ENCODE measurements around the gene IP6K2.
"Not testable (repeated sequence)": the region's sequence is repeated elsewhere in the genome, so short reads cannot be mapped to it uniquely, and the experiment has no call there.

IP6K2 gene

DNA sequence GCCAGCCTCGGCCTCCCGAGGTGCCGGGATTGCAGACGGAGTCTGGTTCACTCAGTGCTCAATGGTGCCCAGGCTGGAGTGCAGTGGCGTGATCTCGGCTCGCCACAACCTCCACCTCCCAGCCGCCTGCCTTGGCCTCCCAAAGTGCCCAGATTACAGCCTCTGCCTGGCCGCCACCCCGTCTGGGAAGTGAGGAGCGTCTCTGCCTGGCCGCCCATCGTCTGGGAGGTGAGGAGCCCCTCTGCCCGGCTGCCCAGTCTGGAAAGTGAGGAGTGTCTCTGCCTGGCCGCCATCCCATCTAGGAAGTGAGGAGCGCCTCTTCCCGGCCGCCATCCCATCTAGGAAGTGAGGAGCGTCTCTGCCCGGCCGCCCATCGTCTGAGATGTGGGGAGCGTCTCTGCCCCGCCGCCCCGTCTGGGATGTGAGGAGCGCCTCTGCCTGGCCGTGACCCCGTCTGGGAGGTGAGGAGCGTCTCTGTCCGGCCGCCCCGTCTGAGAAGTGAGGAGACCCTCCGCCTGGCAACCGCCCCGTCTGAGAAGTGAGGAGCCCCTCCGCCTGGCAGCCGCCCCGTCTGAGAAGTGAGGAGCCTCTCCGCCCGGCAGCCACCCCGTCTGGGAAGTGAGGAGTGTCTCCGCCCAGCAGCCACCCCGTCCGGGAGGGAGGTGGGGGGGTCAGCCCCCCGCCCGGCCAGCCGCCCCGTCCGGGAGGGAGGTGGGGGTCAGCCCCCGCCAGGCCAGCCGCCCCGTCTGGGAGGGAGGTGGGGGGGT lies 16.9 kb upstream of the IP6K2 start:
- not testable (repeated sequence) for DNase-seq (ENCODE audit: low read depth in 2 of 2)

DNA sequence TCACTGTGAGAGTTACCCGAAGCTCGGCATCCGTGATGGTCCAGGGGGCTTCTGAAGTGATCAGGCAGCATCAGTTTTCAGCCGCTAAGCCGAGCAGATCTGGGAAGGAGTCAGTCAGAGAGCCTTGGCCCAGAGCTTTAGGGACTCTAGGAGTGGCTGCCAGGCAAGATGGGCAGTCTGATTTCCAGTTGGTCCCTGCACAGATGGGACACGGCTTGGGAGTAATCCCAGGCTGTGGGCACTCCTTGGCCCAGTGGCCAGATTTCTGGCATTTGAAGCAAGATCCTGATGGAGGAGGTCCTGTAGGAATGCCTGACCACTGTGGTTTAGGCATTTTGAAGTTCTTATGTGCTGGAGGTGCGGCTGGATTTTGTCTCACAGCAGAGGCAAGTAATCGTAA lies 10.5 kb upstream of the IP6K2 start:
- no peak for DNase-seq (ENCODE audit: low read depth in 2 of 2)

- DNase-seq (ENCODE audit: low read depth in 2 of 2): not testable (repeated sequence)
Observed at GRCh38 chr3:48725185-48725855, 8.3 kb upstream of the IP6K2 start.

DNA sequence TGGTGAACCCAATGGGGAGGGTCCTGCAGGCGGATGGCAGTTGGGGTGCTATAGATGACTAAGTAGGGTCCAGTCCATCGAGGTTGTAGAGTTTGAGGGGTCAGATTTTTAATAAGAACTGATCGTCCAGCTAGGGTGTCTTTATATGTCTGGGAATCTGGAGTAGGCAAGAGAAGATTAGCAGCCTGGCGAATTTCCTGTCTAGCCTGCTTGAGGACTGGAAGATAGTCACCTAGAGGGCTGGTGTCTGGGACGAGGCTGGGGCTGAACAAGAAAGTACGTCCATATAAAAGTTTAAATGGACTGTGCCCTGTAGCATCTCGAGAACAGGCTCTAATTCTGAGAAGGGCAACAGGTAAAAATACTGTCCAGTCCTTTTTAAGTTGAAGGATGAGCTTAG lies 6.7 kb upstream of the IP6K2 start:
- DNase-seq (ENCODE audit: low read depth in 2 of 2): no peak

DNA sequence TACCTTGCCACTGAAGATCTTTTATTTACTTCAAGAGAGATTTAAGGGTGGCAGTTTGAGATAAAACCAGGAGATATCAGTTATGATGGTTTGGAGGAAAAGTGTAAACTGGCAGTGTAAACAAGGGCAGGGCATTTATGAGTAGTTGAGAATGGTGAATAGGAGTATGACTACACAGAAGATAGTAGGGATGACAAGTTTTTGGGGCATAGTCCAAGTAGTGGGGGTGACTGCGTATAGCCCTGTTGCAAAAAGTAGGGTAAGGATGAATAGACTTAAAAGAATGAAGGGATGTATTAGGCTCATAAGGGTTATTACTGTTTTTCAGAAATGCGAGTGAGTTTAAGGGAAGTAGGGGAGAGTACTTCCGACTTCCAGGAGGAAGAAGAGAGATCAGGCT lies 6.3 kb upstream of the IP6K2 start:
- DNase-seq (ENCODE audit: low read depth in 2 of 2): not testable (repeated sequence)

- DNase-seq (ENCODE audit: low read depth in 2 of 2): no peak
Observed at GRCh38 chr3:48716508-48716981, 476 bp downstream of the IP6K2 start.

DNA sequence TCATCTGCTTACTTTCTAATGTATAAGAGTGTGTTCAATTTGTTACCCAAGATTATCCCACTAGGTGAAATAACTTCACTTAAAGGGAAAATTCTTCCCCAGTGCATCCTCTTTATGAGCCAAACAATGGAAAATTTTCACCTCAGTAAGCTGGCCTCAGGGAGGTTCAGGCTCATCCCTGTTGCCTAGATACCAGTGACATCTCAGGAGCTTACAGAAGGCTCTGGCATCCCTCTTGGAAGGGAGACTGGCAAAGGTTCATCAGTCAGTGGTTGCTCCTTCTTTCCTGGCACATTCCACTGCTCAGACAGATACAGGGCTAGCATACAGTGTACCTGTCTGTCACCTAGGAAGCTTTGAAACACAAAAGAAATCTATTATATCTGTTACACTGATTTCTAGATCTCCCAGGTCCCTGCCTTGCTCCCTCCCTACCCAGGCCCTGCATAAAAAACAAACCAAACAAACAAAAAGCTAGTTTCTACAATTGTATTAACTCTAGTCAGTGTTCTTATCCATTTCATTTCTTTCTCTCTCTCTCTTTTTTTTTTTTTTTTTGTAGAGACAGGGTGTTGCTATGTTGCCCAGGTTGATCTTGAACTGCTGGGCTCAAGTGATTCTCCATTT lies 1.7 kb downstream of the IP6K2 start:
- DNase-seq (ENCODE audit: low read depth in 2 of 2): no peak

DNA sequence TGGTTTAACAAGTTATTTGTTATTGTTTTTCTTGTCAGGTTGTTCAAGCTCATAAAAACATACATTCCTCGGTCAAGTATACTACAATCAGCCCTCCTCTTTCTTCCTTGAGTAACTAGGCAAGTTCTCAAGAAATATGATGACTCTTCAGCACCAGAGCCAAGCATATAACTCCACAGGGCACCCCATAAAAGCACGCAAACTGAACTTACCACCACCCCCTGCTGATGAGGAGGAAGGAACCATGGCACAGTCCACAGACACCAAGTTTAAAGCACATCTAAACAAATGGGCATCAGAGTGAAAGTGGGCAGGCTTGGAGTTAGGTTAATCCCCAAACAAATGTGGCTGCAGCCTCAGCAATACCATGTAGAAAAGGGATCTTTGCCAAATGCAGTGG lies 5.3 kb downstream of the IP6K2 start:
- DNase-seq (ENCODE audit: low read depth in 2 of 2): no peak

GRCh38 chr3:48709051-48709461 lies 8.0 kb downstream of the IP6K2 start:
- no peak for DNase-seq (ENCODE audit: low read depth in 2 of 2)

- no peak for DNase-seq (ENCODE audit: low read depth in 2 of 2)
Observed at GRCh38 chr3:48708481-48708889, 8.5 kb downstream of the IP6K2 start.

GRCh38 chr3:48707157-48707556 lies 9.9 kb downstream of the IP6K2 start:
- DNase-seq (ENCODE audit: low read depth in 2 of 2): no peak

DNA sequence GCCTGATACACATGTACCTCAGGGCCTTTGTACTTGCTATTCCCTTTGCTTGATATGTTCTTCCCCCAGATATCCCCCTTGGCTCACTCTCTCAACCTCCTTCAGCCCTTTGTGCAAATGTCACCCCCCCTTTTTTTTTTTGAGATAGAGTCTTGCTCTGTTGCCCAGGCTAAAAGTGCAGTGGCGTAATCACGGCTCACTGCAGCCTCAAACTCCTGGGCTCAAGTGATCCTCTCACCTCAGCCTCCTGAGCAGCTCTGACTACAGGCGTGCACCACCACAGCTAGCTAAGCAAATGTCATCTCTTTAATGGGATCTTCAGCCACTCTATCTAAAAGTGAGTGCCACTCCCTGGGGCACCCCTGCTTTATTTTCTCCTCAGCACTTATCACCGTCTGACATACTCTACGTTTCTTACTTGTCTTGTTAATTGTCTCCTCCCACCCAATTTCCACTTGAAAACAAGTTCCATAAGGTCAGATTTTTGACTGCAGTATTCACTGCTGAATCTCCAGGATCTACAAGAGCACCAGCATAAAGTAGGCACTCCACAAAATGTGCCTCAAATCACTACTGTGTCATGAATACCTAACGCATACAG lies 14.6 kb downstream of the IP6K2 start:
- DNase-seq (ENCODE audit: low read depth in 2 of 2): no peak

GRCh38 chr3:48700731-48701405 lies 16.2 kb downstream of the IP6K2 start:
- DNase-seq (ENCODE audit: low read depth in 2 of 2): no peak

GRCh38 chr3:48698891-48699290 lies 18.1 kb downstream of the IP6K2 start:
- DNase-seq (ENCODE audit: low read depth in 2 of 2): no peak

- DNase-seq (ENCODE audit: low read depth in 2 of 2): no peak
Observed at GRCh38 chr3:48697952-48698351, 19.1 kb downstream of the IP6K2 start.

DNA sequence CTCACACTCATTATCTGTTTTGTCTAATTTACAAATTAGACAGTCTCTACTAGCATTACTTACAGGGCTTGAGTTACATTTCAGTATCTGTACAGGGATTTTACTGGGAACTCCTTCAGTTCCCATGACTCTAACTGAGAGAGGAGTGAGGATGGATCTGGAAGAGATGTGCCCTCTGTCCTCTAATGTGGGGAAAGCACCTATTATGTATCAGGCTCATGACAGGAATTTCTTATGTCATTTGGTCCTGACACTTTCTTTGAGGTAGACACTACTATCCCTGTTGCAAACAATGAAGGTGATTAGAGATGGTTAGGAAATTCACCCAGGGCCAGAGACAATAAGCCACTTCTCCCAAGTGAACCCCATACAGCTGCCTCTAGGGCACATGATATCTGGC lies 20.4 kb downstream of the IP6K2 start:
- DNase-seq (ENCODE audit: low read depth in 2 of 2): no peak

DNA sequence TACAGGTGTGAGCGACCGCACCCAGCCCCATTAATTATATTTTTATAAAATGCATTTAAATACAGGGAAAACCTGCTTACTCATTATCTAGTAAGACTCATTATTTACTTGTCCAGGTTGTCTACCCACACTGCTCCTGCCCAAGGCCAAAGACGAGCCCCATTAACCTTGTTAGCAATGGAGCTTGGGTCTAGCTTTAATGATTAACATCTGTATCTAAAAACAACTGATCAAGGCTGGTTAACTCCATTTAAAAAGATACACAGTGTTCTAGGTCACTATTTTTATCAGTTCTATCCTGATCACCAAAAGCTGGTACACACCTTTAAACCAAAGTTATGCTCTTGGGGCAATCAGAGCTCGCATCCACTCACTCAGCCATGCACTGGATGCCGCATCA lies 20.9 kb downstream of the IP6K2 start:
- DNase-seq (ENCODE audit: low read depth in 2 of 2): no peak

DNA sequence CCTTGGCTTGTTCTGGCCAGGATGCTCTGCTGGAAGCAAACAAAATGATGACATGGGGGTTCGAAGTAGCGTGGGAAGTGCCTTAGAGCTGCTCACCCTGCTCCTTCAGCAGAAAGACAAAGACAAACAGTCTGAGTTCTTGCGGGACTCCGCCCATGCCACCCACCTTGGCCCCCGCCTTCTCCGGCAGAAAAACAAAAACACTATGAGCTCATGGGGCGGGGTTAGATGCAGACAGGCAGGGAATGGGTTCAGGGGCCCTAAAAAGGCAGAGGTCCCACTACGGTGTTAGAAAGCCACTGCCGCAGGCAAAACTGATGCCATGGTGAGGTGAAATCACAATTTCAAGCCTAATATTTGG lies 21.6 kb downstream of the IP6K2 start:
- no peak for DNase-seq (ENCODE audit: low read depth in 2 of 2)

- no peak for DNase-seq (ENCODE audit: low read depth in 2 of 2)
Observed at GRCh38 chr3:48694610-48695392, 22.2 kb downstream of the IP6K2 start.

GRCh38 chr3:48693826-48694225 lies 23.2 kb downstream of the IP6K2 start:
- no peak for DNase-seq (ENCODE audit: low read depth in 2 of 2)

GRCh38 chr3:48692551-48692950 lies 24.5 kb downstream of the IP6K2 start:
- DNase-seq (ENCODE audit: low read depth in 2 of 2): no peak

All from activated CD8-positive, alpha-beta memory T cell treated with anti-CD3 and anti-CD28 coated beads for 4 hours (primary cell).